Loucy (cell line): Measurements from ENCODE around the gene HS3ST5.

ENCODE experiments used
- H2AFZ ChIP-seq: fragments of 200-600 bp; sonication (generic); 2 replicates; pipeline ENCODE4 v1.6.0; 2016; ENCODE audit warnings: antibody characterized with exemption, mild to moderate bottlenecking, low read length, moderate library complexity
- H3F3A ChIP-seq: fragments of 200-600 bp; 2 replicates; pipeline ENCODE4 v1.6.0; 2016; ENCODE audit warnings: antibody characterized with exemption, low read depth, mild to moderate bottlenecking
- H3K27me3 ChIP-seq: fragments of 200-600 bp; sonication (generic); 2 replicates; pipeline ENCODE4 v1.6.1; 2014; ENCODE audit warnings: low read length, mild to moderate bottlenecking; ENCODE audit not compliant: insufficient read depth, poor library complexity, severe bottlenecking
- H3K36me3 ChIP-seq: fragments of 200-600 bp; sonication (generic); 2 replicates; pipeline ENCODE4 v1.6.1; 2016; ENCODE audit warnings: low read length; ENCODE audit not compliant: insufficient read depth
- H3K4me1 ChIP-seq: fragments of 200-600 bp; sonication (generic); 2 replicates; pipeline ENCODE4 v1.5.1; 2014; ENCODE audit warnings: low read length, mild to moderate bottlenecking; ENCODE audit not compliant: insufficient read depth, poor library complexity, severe bottlenecking
- H3K4me2 ChIP-seq: fragments of 200-600 bp; sonication (generic); 2 replicates; pipeline ENCODE4 v1.6.0; 2014; ENCODE audit warnings: antibody characterized with exemption, low read length, low read depth, mild to moderate bottlenecking; ENCODE audit not compliant: poor library complexity, severe bottlenecking
- H3K4me3 ChIP-seq: fragments of 200-600 bp; sonication (generic); 2 replicates; pipeline ENCODE4 v1.5.1; 2014; ENCODE audit warnings: low read length, mild to moderate bottlenecking, mixed read lengths; ENCODE audit not compliant: poor library complexity, severe bottlenecking
- H3K79me2 ChIP-seq: fragments of 200-600 bp; sonication (generic); 2 replicates; pipeline ENCODE4 v1.6.1; 2014; ENCODE audit warnings: low read length; ENCODE audit not compliant: insufficient read depth
- H3K9ac ChIP-seq: fragments of 200-600 bp; sonication (generic); 2 replicates; pipeline ENCODE4 v1.6.0; 2014; ENCODE audit warnings: mild to moderate bottlenecking, low read depth, low read length, moderate library complexity; ENCODE audit not compliant: poor library complexity, severe bottlenecking
- H3K9me2 ChIP-seq: fragments of 200-600 bp; sonication (generic); replicated peaks from 2 replicates; pipeline ENCODE4 v1.6.1; 2016; ENCODE audit warnings: low read depth, low read length, mixed read lengths
- H3K9me3 ChIP-seq: fragments of 200-600 bp; sonication (generic); 2 replicates; pipeline ENCODE4 v1.6.1; 2014; ENCODE audit warnings: mild to moderate bottlenecking, antibody characterized with exemption, low read length, low read depth; ENCODE audit not compliant: insufficient read depth
- H4K20me1 ChIP-seq: fragments of 200-600 bp; sonication (generic); 2 replicates; pipeline ENCODE4 v1.6.0; 2014; ENCODE audit warnings: antibody characterized with exemption, low read length, mild to moderate bottlenecking; ENCODE audit not compliant: insufficient read depth, poor library complexity, severe bottlenecking
- EZH2phosphoT487 ChIP-seq: fragments of 200-600 bp; IDR thresholded peaks from 2 replicates; pipeline ENCODE4 v1.6.1; 2018; ENCODE audit warnings: antibody characterized with exemption, mild to moderate bottlenecking, moderate library complexity, borderline replicate concordance
- TF ChIP-seq, protein P1 (sequence below): fragments of 200-600 bp; sonication (generic); conservative IDR thresholded peaks from 2 replicates; pipeline ENCODE4 v1.5.1; 2014; ENCODE audit warnings: mild to moderate bottlenecking, antibody characterized with exemption, low read length

The HS3ST5 gene

DNA sequence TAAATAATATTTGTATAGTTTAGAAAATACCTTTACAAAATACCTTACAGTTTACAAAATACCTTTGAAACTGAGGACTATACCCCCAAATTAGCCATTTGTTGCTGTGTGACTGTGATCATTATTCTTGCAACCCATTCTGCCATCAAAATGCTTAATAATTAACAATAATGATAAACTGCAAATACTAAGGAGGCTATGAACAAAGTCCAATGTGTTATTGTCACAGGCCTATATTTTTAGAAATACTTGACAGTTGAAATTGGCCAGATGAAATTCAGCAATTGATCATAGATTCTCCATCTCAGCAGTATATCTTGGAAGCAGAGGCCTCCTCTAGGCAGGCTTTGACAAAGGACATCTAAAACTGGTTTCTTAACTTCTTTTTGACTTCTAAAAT lies 178.6 kb downstream of the HS3ST5 start:
- Histone ChIP-seq H3K9me3 (no peaks in the 10 kb centered on the region), H2AFZ (no peak overlapping the region), H3K79me2 (no peaks in the 10 kb centered on the region), H4K20me1 (no peaks in the 10 kb centered on the region), H3K4me1 (no peaks in the 10 kb centered on the region), H3K36me3 (no peaks in the 10 kb centered on the region), H3K4me3 (no peak overlapping the region), H3K4me2 (no peak overlapping the region), H3K27me3 (no peaks in the 10 kb centered on the region), H3K9me2 (no peaks in the 10 kb centered on the region), H3K9ac (no peak overlapping the region), H3F3A (no peaks in the 10 kb centered on the region)
- TF ChIP-seq EZH2phosphoT487 = no peak
- TF ChIP-seq, protein P1, sequence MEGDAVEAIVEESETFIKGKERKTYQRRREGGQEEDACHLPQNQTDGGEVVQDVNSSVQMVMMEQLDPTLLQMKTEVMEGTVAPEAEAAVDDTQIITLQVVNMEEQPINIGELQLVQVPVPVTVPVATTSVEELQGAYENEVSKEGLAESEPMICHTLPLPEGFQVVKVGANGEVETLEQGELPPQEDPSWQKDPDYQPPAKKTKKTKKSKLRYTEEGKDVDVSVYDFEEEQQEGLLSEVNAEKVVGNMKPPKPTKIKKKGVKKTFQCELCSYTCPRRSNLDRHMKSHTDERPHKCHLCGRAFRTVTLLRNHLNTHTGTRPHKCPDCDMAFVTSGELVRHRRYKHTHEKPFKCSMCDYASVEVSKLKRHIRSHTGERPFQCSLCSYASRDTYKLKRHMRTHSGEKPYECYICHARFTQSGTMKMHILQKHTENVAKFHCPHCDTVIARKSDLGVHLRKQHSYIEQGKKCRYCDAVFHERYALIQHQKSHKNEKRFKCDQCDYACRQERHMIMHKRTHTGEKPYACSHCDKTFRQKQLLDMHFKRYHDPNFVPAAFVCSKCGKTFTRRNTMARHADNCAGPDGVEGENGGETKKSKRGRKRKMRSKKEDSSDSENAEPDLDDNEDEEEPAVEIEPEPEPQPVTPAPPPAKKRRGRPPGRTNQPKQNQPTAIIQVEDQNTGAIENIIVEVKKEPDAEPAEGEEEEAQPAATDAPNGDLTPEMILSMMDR = no peak

DNA sequence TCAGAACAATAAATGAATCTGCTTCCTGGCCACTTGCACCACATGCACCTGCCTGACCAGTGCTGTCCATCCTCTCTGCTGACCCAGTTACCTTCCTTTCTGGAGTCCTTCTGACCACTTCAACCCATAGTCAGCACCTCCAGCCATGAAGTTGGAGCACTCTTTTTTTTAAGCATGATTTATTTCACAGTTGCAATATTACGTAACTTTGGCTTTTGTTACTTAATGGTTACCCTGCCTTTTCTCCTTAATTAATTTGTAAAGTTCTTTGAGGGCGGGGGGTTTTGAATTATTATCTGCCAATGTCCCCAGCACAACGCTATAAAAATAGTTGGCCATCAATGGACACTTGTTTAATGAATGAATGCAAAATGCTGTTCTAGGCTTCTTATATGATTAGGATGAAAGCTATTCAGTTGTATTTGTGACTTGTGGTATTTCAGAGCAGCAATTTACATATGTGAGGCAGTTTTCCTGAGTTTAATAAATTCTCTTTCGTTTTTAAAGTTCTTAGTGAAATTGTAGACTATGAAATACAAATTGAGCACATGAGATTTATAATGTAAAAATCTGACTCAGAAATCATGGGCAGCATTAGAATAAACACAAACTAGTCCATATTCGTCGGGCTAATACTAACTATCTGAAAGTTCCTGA lies 180.0 kb downstream of the HS3ST5 start:
- Histone ChIP-seq H4K20me1 (no peaks in the 10 kb centered on the region), H3K4me1 (no peaks in the 10 kb centered on the region), H2AFZ (no peak overlapping the region), H3K79me2 (no peaks in the 10 kb centered on the region), H3K9ac (no peak overlapping the region), H3K4me3 (no peak overlapping the region), H3K4me2 (no peak overlapping the region), H3K9me2 (no peaks in the 10 kb centered on the region), H3F3A (no peaks in the 10 kb centered on the region), H3K27me3 (no peaks in the 10 kb centered on the region), H3K36me3 (no peaks in the 10 kb centered on the region), H3K9me3 (no peaks in the 10 kb centered on the region)
- TF ChIP-seq EZH2phosphoT487 = no peak
- TF ChIP-seq, protein P1 = no peak

DNA sequence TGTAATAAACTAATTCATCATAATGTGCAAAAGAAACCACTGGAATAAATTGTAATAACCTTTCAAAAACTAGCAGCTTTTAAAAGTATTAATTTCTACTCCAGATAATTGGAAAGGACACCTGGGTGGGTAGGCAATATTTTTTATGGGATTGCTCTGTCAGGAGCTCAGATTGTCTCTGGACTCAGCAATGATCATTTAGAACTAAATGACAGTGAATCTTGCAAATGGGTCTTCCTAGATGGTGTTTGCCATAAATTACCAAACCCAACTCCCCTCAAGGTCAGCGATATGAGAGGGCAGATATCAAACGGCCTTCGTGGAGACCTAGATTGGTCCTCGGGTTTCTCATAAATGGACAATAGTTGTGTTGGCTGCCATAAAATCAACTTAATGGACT lies 181.9 kb downstream of the HS3ST5 start:
- H3K9me2 ChIP-seq = no peaks in the 10 kb centered on the region
- H4K20me1 ChIP-seq = no peaks in the 10 kb centered on the region
- H3K79me2 ChIP-seq = no peaks in the 10 kb centered on the region
- H3K9ac ChIP-seq = no peak overlapping the region
- no peaks in the 10 kb centered on the region for H3K9me3 ChIP-seq
- H3K4me1 ChIP-seq = no peaks in the 10 kb centered on the region
- no peak overlapping the region for H3K4me2 ChIP-seq
- H2AFZ ChIP-seq = no peak overlapping the region
- H3K4me3 ChIP-seq = no peak overlapping the region
- no peaks in the 10 kb centered on the region for H3K36me3 ChIP-seq
- H3K27me3 ChIP-seq = no peaks in the 10 kb centered on the region
- TF ChIP-seq, protein P1 = no peak
- no peak for TF ChIP-seq EZH2phosphoT487
- H3F3A ChIP-seq = no peaks in the 10 kb centered on the region
